Esophagus squamous epithelium (tissue), 4 donors: ENCODE data around the gene KSR2.

Experiments used
- CTCF ChIP-seq, 6 experiments: fragments of 450-650 bp in 4 of 6; fragments of 200-600 bp in 2 of 6; sonication (generic) in 2 of 6; IDR thresholded peaks; one replicate each; pipeline ENCODE4 v1.5.1; 2016 to 2019; ENCODE audit warnings: antibody characterized with exemption in 6 of 6, mild to moderate bottlenecking in 4 of 6, moderate library complexity in 4 of 6
- POLR2A ChIP-seq, 4 donors: fragments of 450-650 bp; IDR thresholded peaks; one replicate each; pipeline ENCODE4 v1.6.1; 2017; ENCODE audit warnings: antibody characterized with exemption in 4 of 4, mild to moderate bottlenecking in 4 of 4, moderate library complexity in 3 of 4

- TF ChIP-seq CTCF (IDR thresholded peaks at IDR 0.05) (no peak), POLR2A (IDR thresholded peaks at IDR 0.05) (no peak)
These were observed 121.4 kb downstream of the KSR2 start for GRCh38 chr12:117847371-117847770.
